ENCODE measurements around the gene SKOR1.

Gene SKOR1

GRCh38 chr15:67832897-67833709, 7.8 kb downstream of the SKOR1 start:
- DNase-seq = no peak

GRCh38 chr15:67833710-67834511, 8.6 kb downstream of the SKOR1 start:
- no peak for DNase-seq

DNA sequence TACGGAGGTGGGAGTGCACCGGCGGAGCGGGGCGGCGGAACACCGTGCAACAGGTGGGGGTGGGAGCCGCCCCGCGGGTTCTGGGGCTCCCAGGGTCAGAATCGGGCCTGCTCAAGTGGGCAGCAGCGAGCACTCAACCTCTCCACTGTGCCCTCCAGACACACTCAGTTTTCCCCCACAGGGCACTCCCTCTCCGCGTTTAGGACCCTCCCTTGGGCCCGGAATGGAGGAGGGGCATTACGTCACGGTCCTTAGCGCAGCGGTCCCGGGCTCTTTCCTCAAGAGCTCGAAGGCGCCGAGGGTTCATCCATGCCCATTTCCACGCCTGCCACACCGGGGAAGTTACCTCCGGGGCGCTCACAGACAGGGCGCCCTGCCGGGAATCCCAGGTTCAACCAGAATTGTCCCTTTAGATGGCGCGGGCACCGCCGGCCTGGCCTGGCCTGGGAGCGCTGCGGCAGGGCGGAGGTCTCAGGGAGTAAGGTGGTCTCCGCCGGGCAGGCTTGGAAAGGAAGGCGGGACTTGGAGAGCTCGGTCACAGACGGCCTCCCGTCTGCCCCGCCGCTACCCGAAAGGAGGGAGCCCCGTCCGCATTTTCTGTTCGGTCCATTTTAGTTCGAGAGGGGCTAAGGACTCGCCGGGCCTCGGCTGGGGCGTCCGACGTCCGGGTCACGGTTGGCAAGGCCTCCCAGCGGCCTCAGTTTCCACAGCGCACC, 9.4 kb downstream of the SKOR1 start:
- no peak for DNase-seq

- no peak for DNase-seq
Measured at GRCh38 chr15:67835297-67836133, 10.2 kb downstream of the SKOR1 start.

- DNase-seq = no peak
Measured at GRCh38 chr15:67836134-67836455, 10.8 kb downstream of the SKOR1 start.

GRCh38 chr15:67836477-67836876, 11.2 kb downstream of the SKOR1 start:
- peak; percentile 41 for DNase-seq

DNA sequence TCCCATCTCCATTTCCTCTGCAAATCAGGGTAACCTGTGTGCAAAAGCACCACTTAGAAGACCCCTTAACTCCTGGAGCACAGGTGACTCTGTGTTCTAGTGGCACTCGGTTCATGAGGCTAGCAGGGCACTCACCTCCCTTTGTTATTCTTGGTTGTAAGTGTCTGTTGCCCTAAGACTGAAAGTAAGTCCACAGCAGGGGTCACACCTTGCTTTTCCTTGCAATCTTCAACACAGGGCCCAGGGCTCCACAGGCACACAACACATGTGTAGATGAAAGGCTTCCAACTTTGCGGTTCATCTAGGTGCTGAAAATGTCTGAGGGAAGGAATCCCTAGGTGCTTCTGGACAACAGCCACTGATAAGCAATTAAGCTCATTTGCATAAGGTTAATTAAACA, 11.6 kb downstream of the SKOR1 start:
- DNase-seq = no peak

- no peak for DNase-seq
Measured at GRCh38 chr15:67838789-67839332, 13.6 kb downstream of the SKOR1 start.

DNA sequence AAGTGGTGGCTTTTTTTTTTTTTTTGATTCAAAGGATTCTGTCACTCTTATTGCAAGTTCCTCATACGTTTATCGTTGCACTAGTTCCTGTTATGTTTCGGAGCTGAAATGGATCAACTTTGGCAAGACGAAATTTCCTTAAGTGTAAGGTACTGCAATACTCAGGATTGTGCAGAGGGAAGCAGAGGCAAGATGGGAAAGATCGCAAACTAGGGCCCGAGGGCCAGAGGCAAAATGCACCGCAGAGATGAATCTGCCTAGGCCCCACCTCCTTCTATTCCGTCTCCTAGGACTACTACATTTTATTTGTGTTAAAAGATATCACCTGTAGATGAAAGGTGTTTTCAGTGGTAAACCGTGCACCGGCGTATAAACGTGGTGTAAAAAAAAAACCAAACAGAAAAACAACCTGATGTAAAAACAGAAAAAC, 14.2 kb downstream of the SKOR1 start:
- no peak for DNase-seq

- DNase-seq = peak; percentile 93
Measured at GRCh38 chr15:67839929-67840748, 14.8 kb downstream of the SKOR1 start, which contains the start of gene RNU6-1. RNU6-1 (minus strand) TSS chr15:67840045.

GRCh38 chr15:67840749-67841512, 15.6 kb downstream of the SKOR1 start:
- DNase-seq = no peak

GRCh38 chr15:67841513-67841762, 16.1 kb downstream of the SKOR1 start:
- no peak for DNase-seq

GRCh38 chr15:67843092-67843501, 17.8 kb downstream of the SKOR1 start:
- no peak for DNase-seq

DNA sequence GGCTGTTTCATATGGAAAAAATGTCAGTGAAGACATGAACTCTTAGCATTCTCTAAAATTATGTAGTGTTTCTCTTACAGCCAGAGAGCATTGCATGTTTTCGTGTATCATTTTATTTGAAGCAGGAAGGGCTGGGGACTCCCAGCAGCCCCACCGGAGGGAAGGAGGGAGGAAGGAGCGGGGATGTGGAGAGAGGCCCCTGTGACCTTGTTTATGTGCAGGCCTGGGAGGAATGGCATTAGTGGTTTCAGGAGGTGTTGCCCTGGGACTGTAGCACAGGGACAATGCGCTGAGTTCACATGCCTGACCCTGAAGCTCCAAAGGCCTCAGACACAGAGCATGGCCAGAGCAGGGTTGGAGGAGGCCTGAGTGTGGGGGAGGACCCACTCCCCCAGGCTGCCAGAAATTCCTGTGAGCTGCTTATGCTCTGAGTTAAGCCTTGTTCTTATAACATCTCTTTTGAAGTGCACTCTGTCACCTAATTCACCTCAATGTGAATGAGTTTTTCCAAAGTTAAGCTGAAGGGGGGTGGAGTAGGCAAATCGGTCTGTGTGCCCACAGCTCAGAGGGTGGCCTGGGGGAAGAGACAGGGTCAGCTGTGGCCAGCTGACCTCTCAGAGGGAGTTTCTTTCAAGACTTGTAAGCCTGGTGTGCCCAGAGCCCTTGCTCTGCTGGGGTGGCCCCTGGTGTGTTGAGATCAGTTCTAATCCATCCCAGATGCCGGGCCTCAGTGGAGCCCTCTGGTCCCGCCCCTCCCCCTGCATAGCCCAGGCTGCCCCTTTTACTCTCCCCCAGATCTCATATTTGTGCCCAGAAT, 18.5 kb downstream of the SKOR1 start:
- DNase-seq = no peak

GRCh38 chr15:67845974-67846373, 20.7 kb downstream of the SKOR1 start:
- DNase-seq = no peak

DNA sequence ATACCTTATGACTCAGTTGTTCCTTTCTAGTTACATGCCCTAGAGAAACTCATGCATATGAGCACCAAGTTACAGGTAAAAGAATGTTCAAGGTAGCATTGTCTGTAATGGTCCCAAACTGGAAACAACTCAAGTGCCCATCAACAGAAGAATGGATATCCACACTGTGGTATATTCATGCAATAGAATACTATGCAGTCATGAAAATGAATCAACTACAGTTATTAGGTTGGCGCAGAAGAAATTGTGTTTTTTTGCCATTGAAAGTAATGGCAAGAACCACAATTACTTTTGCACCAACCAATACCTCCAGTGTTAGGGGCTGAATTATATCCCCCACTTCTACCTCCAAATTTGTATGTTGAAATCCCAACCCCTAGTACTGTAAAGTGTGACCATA, 24.2 kb downstream of the SKOR1 start:
- DNase-seq = no peak

DNA sequence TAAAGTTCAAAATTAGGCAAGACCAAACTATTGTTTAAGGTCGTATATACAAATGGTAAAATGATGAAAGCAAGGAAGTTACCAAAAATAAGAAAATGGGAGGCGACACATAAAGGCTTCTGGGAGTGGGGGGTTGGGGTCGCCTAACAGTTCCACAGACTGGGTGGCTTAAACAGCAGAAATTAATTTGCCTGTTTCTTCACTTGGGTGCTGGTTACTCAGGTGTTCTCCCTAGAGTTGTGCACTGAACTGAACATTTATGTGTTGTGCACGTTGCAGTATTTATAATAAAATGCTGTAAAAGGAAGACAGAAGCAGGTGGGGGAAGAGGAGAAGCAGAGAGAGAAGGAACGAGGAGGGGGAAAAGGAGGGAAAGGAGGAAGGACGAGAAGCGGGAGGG, 25.0 kb downstream of the SKOR1 start:
- no peak for DNase-seq

GRCh38 chr15:67850994-67851571, 25.8 kb downstream of the SKOR1 start:
- no peak for DNase-seq

DNA sequence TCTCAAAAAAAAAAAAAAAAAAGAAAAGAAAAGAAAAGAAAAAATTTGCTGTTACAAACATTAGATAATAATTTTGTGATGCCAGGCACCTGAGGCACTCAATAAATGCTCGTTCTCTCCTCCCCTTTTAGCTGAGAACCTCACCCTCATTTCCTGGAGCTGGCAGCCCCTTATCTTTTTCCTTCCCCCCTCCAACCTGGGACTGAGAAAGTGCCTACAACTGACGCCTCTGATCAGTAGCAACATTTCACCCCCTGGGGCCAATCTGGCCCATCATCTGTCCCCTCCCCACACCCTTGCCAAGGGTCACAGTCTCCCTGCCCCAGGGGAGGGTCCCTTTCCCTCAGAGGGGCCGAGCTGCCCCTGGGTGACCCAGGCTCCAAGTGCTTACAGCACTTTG, 27.1 kb downstream of the SKOR1 start:
- DNase-seq = no peak

GRCh38 chr15:67853454-67853853, 28.1 kb downstream of the SKOR1 start:
- no peak for DNase-seq

Data from activated T-cell treated with anti-CD3 and anti-CD28 coated beads for 4 hours (primary cell).